ENCODE results near the gene NSMF. TPM values are rescaled to one million over a fixed set of nuclear protein-coding genes. Genes with fewer than 3 reads are reported as not detected.

The NSMF gene
- total RNA-seq, 1 donor from 2014 or later, result 67.8 TPM

- peak; percentile 36 for TF ChIP-seq CTCF (conservative IDR thresholded peaks at IDR 0.05)
- H3K9me3 Mint-ChIP-seq, result no peaks in the 10 kb centered on the region
- no peak overlapping the region for H3K4me3 Mint-ChIP-seq
- no peak overlapping the region for H3K27ac Mint-ChIP-seq
- H3K36me3 Mint-ChIP-seq, result no peaks in the 10 kb centered on the region
- no peaks in the 10 kb centered on the region for H3K4me1 Mint-ChIP-seq (ENCODE audit: unreplicated experiment)
- H3K27me3 Mint-ChIP-seq, result peaks cover 4% of the 10 kb centered on the region
- DNase-seq (ENCODE audit: extremely low spot score, unreplicated experiment), result no peak
These were observed 2.7 kb upstream of the NSMF start for GRCh38 chr9:137461663-137462395.

DNA sequence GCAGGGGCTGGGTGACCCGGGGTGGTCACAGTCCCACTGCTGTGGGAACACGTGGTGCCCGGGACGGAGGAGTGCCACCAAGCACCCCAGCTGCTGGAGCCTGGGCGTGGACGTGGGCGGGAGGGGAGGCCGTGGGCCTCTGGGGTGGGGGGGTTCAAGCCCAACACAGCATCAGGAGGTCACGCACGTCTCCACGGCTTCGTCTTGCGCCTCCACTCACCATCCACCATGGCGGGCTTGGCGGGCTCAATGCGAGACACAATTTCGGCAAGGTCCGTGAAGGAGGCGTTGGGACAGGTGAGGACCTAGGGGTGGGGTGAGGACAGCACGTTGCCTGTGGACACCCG is 2.2 kb upstream of the NSMF start:
- H3K4me3 Mint-ChIP-seq, result no peak overlapping the region
- peaks cover 4% of the 10 kb centered on the region for H3K27me3 Mint-ChIP-seq
- no peak for DNase-seq (ENCODE audit: extremely low spot score, unreplicated experiment)
- no peaks in the 10 kb centered on the region for H3K4me1 Mint-ChIP-seq (ENCODE audit: unreplicated experiment)
- no peak for TF ChIP-seq CTCF (conservative IDR thresholded peaks at IDR 0.05)
- H3K27ac Mint-ChIP-seq, result no peak overlapping the region
- no peaks in the 10 kb centered on the region for H3K9me3 Mint-ChIP-seq
- no peaks in the 10 kb centered on the region for H3K36me3 Mint-ChIP-seq

GRCh38 chr9:137460363-137461315 is 1.5 kb upstream of the NSMF start:
- Mint-ChIP-seq H3K4me1 (ENCODE audit: unreplicated experiment) (no peaks in the 10 kb centered on the region), H3K27me3 (peaks cover 4% of the 10 kb centered on the region), H3K4me3 (no peak overlapping the region), H3K9me3 (no peaks in the 10 kb centered on the region), H3K36me3 (no peaks in the 10 kb centered on the region), H3K27ac (no peak overlapping the region)
- no peak for TF ChIP-seq CTCF (conservative IDR thresholded peaks at IDR 0.05)
- no peak for DNase-seq (ENCODE audit: extremely low spot score, unreplicated experiment)

DNA sequence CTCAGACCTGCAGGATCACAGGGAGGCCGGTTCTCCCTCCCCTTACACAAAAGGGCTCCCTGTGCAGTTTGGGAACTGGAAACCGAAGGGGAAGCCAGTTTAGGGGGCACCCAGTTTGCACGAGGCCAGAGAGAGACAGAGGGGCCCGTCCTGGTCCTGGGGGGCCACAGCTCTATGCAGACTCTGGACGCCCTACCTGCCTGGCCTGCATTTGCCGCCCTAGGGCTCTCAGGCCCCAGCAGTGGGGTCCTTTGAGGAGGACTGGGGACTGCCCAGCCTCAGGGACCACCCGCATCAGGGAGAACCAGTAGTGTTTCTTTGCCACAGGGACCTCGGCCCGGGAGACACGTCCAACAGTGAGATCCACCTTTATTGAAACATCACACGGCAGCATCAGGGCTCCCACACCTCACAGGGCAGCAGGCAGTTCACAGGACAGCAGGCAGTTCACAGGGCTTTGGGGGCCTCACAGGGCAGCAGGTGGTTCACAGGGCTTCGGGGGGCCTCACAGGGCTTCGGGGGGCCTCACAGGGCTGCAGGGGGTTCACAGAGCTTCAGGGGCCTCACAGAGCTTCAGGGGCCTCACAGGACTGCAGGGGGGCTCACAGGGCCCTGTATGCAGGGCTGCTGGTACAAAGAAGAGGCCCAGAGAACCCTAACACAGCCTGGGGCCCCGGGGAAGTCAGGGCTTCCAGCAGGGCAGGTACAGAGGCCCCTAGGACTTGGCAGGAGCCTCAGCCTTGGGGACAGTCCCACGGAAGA is 648 bp upstream of the NSMF start:
- Mint-ChIP-seq H3K4me1 (ENCODE audit: unreplicated experiment) (no peaks in the 10 kb centered on the region), H3K4me3 (peak overlapping the region; percentile 63), H3K27ac (peak overlapping the region; percentile 63), H3K36me3 (no peaks in the 10 kb centered on the region), H3K27me3 (peaks cover 4% of the 10 kb centered on the region), H3K9me3 (no peaks in the 10 kb centered on the region)
- TF ChIP-seq CTCF (conservative IDR thresholded peaks at IDR 0.05), result no peak
- no peak for DNase-seq (ENCODE audit: extremely low spot score, unreplicated experiment)
